Activated naive CD4-positive, alpha-beta T cell treated with anti-CD3 and anti-CD28 coated beads, Interleukin-2, amount 50 U/mL, for 72 hours (primary cell): ENCODE data around the gene RPL22. TPM values are rescaled to one million over a fixed set of nuclear protein-coding genes. Genes with fewer than 3 reads are reported as not detected.
A peak's percentile ranks its signal among the peaks of the same experiment; 100 is the strongest.

Source experiments
- ATAC-seq, 2 donors: fragments of 150-1000 bp; cut with Tn5 transposase; 2 replicates each; pipeline ENCODE4 v1.10.0; 2021; ENCODE audit warnings: mild to moderate bottlenecking in 2 of 2, moderate library complexity in 2 of 2
- DNase-seq, 2 donors: peaks; one replicate each; pipeline ENCODE4 v3.0.0; 2021 to 2022; ENCODE audit warnings: low spot score in 2 of 2
- H3K27ac Mint-ChIP-seq, 2 donors: one replicate each; pipeline ENCODE4 v1.8.0; 2022; ENCODE audit warnings: mild to moderate bottlenecking in 2 of 2, mixed read lengths in 2 of 2
- H3K36me3 Mint-ChIP-seq, 2 donors: one replicate each; pipeline ENCODE4 v1.8.0; 2022; ENCODE audit warnings: mixed read lengths in 2 of 2
- H3K9me3 Mint-ChIP-seq, 2 donors: one replicate each; pipeline ENCODE4 v1.8.0; 2022; ENCODE audit warnings: mixed read lengths in 2 of 2
- total RNA-seq, 2 donors: library from RNA; stranded (reverse); gene quantifications; one replicate each; pipeline ENCODE4 v1.2.3, GENCODE V29; 2022

Gene RPL22
- total RNA-seq, 2 donors from 2014 or later: 514 to 595 TPM

DNA sequence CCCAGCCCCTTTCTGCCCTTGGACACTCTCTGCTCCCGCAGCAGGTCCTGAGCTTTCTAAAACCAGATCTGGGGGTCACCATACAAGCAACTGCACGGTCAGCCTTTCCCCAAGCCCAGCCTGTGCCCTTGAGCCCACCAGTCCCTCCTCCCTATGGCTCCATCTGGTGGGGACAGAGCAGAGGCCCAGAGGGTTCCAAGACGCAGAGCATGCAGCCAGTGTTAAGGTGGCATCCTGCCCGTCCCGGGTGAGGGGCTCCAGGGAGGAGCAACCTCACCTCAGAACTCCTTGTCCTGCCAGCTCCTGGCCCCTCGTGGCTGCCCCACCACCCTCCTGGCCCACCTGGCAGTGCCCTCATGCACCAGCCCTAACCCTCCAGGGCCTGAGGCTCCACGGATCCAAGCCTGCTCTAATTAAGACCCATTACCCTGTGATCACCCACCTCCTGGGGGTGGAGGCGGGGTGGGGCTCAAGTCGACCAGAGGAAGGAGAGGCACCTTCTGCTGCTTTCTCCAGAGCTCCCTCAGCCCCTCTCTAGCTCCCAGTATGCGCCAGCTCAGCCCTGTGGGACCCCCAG lies 27.8 kb downstream of the RPL22 start:
- Mint-ChIP-seq H3K9me3 (no peaks in the 10 kb centered on the region), H3K27ac (no peak overlapping the region), H3K36me3 (no peaks in the 10 kb centered on the region)
- ATAC-seq (peak in 1 of 2 donors; percentile 42), DNase-seq (no peak)

DNA sequence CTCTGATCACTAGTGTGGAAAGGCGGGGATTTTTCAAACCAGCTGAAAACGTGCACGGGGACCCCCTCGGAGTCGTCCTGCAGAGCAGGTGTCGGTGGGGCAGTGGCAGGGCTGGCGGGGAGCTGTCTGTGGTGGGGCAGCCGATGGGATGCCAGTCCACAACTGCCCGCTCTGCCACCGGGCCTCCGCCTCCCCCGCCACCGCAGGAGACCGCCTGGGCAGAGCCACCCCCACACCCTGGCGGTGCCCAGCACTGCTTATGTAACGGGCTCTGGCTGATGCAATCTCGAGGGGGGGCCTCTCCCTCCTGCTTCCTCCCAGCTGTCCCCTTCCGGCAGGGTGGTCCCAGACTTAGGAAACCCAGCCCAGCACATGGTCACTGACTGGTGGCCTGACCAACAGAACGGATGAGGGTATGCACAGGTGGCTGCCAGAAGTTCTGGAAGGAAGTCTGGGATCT lies 28.6 kb downstream of the RPL22 start:
- DNase-seq (no peak), ATAC-seq (no peak)
- no peaks in the 10 kb centered on the region for H3K9me3 Mint-ChIP-seq
- H3K36me3 Mint-ChIP-seq: no peaks in the 10 kb centered on the region
- H3K27ac Mint-ChIP-seq: no peak overlapping the region

DNA sequence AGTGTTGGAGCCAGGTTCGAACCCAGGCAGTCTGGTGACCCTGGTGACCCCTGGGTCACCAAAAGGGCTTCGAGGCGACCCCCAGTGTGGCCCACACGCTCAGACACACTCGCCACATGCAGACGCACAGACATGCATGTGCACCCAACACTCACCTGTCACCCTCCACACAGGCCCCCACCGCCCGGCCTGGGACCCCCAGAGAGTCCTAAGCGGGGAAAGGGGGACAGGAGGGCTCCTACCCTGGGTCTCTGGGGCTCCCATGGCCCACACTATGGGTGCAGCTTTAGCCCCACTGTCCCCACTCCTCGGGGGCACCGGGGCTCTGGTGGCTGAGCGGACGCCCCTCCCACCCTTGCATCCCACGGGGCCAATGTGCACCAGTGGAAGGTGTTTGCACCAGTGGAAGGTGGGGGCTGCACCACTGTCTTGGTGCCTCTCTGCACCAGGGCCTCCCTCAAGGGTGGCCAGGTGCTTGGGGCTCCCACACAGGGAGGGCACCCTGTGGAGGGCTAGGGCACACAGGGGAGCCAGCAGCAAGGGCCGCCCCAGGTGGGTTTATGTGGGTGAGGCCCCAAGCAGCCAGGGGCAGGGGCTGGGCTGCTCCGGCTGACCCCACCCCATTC lies 29.2 kb downstream of the RPL22 start:
- ATAC-seq: no peak

GRCh38 chr1:6168947-6169586 lies 30.3 kb downstream of the RPL22 start:
- no peak for ATAC-seq
- no peak for DNase-seq
- Mint-ChIP-seq H3K27ac (no peak overlapping the region), H3K9me3 (no peaks in the 10 kb centered on the region), H3K36me3 (no peaks in the 10 kb centered on the region)

More for the DNA sequence above, 29.2 kb downstream of the RPL22 start:
- no peaks in the 10 kb centered on the region for H3K36me3 Mint-ChIP-seq
- no peak for DNase-seq
- no peak overlapping the region for H3K27ac Mint-ChIP-seq
- H3K9me3 Mint-ChIP-seq: no peaks in the 10 kb centered on the region

- peak overlapping the region in 1 of 2 donors; percentile 9 for H3K27ac Mint-ChIP-seq
Measured at GRCh38 chr1:6167391-6168303, 31.7 kb downstream of the RPL22 start.

DNA sequence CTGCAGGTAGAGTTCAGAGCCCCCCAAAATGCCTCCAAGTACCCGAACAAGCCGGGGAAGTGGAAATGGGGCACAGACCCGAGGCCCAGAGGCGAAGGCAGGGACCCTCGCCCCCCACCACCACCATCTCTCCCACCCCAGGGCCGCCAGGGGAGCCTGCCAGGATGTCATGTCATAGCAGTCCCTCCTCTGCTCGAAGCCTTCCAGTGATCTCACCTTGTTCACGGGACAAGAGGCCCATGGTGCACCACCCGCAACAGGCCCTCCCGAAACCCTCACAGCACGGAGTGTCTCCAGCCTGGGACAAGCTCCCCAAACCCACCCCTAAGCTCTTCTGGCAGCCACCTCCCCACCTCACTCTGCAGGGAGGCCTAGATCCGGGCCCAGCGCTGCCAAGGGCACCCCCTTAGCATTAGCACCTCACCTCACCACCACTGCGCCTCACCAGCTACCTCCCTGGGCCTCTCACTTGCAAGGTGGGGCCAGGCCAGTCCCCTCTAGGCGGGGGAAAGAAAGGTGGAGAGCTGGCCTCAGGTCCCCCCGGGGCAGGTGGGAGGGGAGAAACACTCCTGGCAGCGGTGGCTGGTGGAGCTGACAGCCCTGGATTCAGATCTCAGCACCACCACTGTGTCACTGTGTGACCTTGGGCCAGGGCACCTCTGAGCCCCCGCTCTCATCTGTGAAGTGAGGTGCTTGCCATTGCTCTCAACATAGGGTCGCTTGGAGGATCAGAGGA lies 32.6 kb downstream of the RPL22 start:
- no peak overlapping the region for H3K27ac Mint-ChIP-seq
- DNase-seq: no peak
- H3K9me3 Mint-ChIP-seq: no peaks in the 10 kb centered on the region
- H3K36me3 Mint-ChIP-seq: no peaks in the 10 kb centered on the region
- no peak for ATAC-seq

More at GRCh38 chr1:6167391-6168303, 31.7 kb downstream of the RPL22 start:
- no peaks in the 10 kb centered on the region for H3K36me3 Mint-ChIP-seq
- no peak for DNase-seq
- ATAC-seq: no peak
- H3K9me3 Mint-ChIP-seq: no peaks in the 10 kb centered on the region

DNA sequence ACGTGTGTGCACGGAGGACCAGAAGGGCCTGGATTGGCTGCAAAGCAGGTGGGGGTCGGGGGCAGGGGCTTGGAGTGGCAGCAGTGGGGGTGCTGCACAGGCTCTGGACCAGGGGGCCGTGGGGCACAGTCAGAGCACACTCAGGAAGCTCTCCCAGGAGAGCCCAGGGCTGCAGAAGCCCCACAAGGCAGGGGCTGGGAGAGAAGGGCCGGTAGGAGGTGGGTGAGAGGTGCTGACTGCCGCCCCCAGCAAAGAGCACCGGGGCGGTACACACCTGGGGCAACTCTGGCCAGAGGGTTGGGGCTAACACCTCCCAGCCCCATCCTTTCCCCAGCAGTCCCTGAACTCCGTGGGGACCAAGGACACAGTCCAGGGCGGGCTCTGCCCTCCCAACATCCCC lies 33.2 kb downstream of the RPL22 start:
- DNase-seq (no peak), ATAC-seq (no peak)
- no peaks in the 10 kb centered on the region for H3K36me3 Mint-ChIP-seq

DNA sequence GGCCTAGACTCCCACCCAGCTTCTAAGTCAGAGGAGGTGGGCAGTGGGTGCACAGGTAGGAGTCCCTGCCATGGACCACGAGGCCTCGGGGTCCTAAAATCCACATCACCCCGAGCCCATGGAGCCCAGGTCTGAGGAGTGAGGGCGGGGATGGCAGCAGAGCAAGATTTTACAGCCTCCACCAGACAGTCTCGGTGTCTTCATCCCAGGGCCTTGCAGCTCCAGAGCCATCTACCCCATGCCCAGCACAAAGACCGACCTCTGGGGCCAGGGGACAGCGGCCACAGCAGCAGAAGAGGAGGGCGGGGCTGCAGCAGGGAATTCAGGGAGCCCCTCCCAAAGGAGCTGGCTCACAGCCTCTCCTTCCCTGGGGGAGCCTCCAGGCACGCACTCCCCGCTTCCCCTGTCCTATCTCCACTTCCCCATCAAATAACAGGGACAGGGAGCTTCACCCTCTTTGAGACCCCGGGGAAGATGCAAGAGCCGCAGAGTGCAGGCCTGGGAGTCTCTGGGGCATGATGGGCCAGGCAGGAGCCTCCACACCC lies 33.9 kb downstream of the RPL22 start:
- no peaks in the 10 kb centered on the region for H3K36me3 Mint-ChIP-seq
- DNase-seq: no peak
- H3K27ac Mint-ChIP-seq: no peak overlapping the region
- no peak for ATAC-seq
- no peaks in the 10 kb centered on the region for H3K9me3 Mint-ChIP-seq

More for the DNA sequence above, 33.2 kb downstream of the RPL22 start:
- H3K9me3 Mint-ChIP-seq: no peaks in the 10 kb centered on the region
- H3K27ac Mint-ChIP-seq: no peak overlapping the region

DNA sequence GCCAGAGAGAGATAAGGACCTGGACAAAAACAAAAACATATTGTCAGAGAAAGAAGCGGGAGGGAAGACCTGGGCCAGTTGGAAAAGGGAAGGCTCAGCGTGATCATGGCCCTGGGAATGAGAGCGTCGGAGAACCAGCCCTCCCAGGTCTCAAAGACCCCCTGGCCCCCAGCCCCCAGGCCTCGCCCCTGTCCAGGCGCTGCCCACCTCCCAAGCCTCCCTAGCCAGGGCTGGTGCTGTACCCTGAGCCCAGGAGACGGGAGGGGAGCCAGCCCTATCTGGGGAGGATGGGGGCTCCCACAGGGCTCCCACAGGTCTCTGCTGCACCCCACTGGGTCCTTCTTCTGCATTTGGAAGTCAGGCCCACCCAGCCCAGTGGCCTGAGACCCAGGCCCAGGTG lies 34.4 kb downstream of the RPL22 start:
- Mint-ChIP-seq H3K36me3 (no peaks in the 10 kb centered on the region), H3K27ac (no peak overlapping the region), H3K9me3 (no peaks in the 10 kb centered on the region)
- ATAC-seq: no peak
- DNase-seq: no peak

DNA sequence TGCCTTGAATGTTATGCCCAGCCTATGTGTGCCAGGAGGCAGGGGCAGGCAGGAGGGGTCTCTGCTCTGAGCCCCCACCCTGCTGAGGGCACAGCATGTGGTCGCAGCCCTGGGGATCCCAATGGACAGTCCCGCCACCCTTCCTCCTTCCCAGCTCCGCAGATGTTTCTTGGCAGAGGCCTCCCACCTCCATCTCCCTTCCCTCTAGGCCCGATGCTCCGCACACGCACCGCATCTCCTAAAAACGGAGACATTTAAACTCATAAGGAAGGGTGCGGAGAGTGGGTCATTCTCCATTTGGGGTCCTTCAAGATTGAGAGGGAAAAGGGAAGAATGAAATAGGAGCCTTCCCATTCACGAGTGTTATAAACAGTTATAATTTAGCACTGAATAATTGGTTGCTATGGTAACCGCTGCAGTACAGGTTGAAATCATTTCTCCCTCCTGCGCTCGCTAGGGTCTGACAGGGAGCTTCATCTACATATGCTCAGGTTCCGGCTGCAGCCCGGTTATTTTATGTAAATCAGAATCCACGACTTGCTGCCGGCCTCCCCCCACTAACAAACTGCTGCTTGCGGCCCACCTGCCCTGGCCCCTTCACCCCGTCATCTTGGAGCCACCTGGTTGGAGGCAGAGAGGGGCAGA lies 35.3 kb downstream of the RPL22 start:
- H3K9me3 Mint-ChIP-seq: no peaks in the 10 kb centered on the region
- H3K27ac Mint-ChIP-seq: no peak overlapping the region
- no peak for ATAC-seq
- no peak for DNase-seq
- no peaks in the 10 kb centered on the region for H3K36me3 Mint-ChIP-seq

GRCh38 chr1:6163191-6163972 lies 36.0 kb downstream of the RPL22 start:
- no peaks in the 10 kb centered on the region for H3K9me3 Mint-ChIP-seq
- DNase-seq (no peak), ATAC-seq (no peak)
- H3K27ac Mint-ChIP-seq: no peak overlapping the region
- no peaks in the 10 kb centered on the region for H3K36me3 Mint-ChIP-seq

- no peaks in the 10 kb centered on the region for H3K36me3 Mint-ChIP-seq
- DNase-seq (no peak), ATAC-seq (no peak)
- no peak overlapping the region for H3K27ac Mint-ChIP-seq
- H3K9me3 Mint-ChIP-seq: no peaks in the 10 kb centered on the region
Measured at GRCh38 chr1:6162773-6163172, 36.6 kb downstream of the RPL22 start.

GRCh38 chr1:6162341-6162740 lies 37.1 kb downstream of the RPL22 start:
- ATAC-seq (no peak), DNase-seq (no peak)
- Mint-ChIP-seq H3K9me3 (no peaks in the 10 kb centered on the region), H3K36me3 (no peaks in the 10 kb centered on the region), H3K27ac (no peak overlapping the region)

- DNase-seq (no peak), ATAC-seq (no peak)
- Mint-ChIP-seq H3K9me3 (no peaks in the 10 kb centered on the region), H3K27ac (no peak overlapping the region), H3K36me3 (no peaks in the 10 kb centered on the region)
Measured at GRCh38 chr1:6158181-6158580, 41.2 kb downstream of the RPL22 start.

DNA sequence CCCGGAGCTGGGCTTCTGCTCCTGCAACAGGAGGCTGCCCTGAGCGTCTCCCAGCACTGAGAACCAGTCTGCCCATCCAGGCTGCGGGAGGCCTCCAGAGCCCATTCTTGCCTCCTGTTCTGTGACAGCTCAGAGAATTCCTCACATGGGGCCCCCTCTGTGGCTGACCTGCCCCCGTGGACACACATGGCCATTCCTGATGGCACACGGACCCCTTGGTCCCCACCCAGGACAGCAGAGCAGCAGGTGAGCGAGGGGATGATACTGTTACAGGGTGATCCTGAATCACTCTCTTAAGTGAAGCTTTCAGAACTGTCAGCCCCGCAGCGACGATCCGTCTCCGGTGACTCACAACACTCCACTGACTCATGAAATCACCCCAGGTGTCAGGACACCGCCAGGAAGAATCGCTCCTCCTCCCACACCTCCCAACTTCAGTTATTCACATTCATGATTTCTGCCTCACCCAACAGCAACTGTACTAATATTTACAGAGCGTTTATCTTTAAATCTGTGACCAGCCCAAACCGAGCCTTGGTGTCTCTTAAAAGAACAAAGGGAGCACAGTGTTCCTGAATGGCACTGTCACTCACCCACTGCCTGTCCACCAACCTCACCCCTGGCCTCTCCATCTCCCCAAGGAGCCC lies 41.7 kb downstream of the RPL22 start:
- no peaks in the 10 kb centered on the region for H3K9me3 Mint-ChIP-seq
- no peak overlapping the region for H3K27ac Mint-ChIP-seq
- peak; percentile 83 to 93 for ATAC-seq
- peak in 1 of 2 donors; percentile 31 for DNase-seq
- H3K36me3 Mint-ChIP-seq: no peaks in the 10 kb centered on the region
